K562 (cell line): ENCODE data around the gene NNAT. TPM values are rescaled to one million over a fixed set of nuclear protein-coding genes. Genes with fewer than 3 reads are reported as not detected.
A peak's percentile ranks its signal among the peaks of the same experiment; 100 is the strongest.

ENCODE experiments used
- ATAC-seq: fragments of 200-7000 bp; cut with Tn5 transposase; 3 replicates; pipeline ENCODE4 v1.9.1; 2020; ENCODE audit warnings: moderate library complexity
- BruUV-seq: library from RNA; stranded (reverse); fragments of 400-500 nt; replicated peaks from 2 replicates; lab custom pipeline; 2021; lab: Mats Ljungman, UMichigan
- CTCF ChIA-PET: fragments of 300-600 bp; formaldehyde crosslinking; extraction: SDS; loops from one replicate; lab custom pipeline; 2021; ENCODE audit warnings: low intra/inter-chr PET ratio; lab: Yijun Ruan, JAX
- POLR2A ChIA-PET: fragments of 300-600, 350-650 bp; sonication (Branson Sonifier 250); formaldehyde crosslinking; extraction: SDS; loops from one replicate; lab custom pipeline; 2021; ENCODE audit warnings: antibody characterized with exemption, inconsistent platforms; lab: Yijun Ruan, JAX
- DNase-seq, 4 experiments: peaks; one replicate each; pipeline versions ENCODE4 v3.0.0 to v3.0.0-alpha.2; 2011 to 2018; ENCODE audit warnings: low spot score in 3 of 4, mixed read lengths in 3 of 4; ENCODE audit errors: extremely low read depth in 1 of 4
- FAIRE-seq: peaks from 2 replicates; lab custom pipeline; 2011; peaks lifted over from hg19 to GRCh38; lab: Jason Lieb, UNC
- H2AFZ ChIP-seq: 2 replicates; pipeline ENCODE4 v1.6.0; 2011; ENCODE audit warnings: low read depth, low read length, control low read depth, inconsistent platforms
- H3K27ac ChIP-seq: fragments of 200-600 bp; 3 replicates; pipeline ENCODE4 v1.8.0; 2011; ENCODE audit warnings: low read depth, mild to moderate bottlenecking, control low read depth, inconsistent platforms, low read length, moderate library complexity, mixed read lengths; ENCODE audit errors: extremely low read depth
- H3K27me3 ChIP-seq, 2 experiments: fragments of 300-600 bp in 1 of 2; 2 replicates in 1 of 2; 3 replicates in 1 of 2; pipeline versions ENCODE4 v1.6.0 to v1.8.0; 2011; ENCODE audit warnings: inconsistent platforms in 2 of 2, low read length in 2 of 2, mild to moderate bottlenecking in 1 of 2, mixed read lengths in 1 of 2, moderate library complexity in 1 of 2; ENCODE audit not compliant: control insufficient read depth in 2 of 2, insufficient read depth in 2 of 2
- H3K36me3 ChIP-seq: fragments of 300-600 bp; 3 replicates; pipeline ENCODE4 v1.8.0; 2011; ENCODE audit warnings: mild to moderate bottlenecking, low read length, inconsistent platforms; ENCODE audit not compliant: control insufficient read depth, insufficient read depth
- H3K4me1 ChIP-seq, 2 experiments: fragments of 200-600 bp in 1 of 2; replicated peaks in 1 of 2; 2 replicates in 1 of 2; 3 replicates in 1 of 2; pipeline versions ENCODE4 v1.5.1 to v1.8.0; 2011; ENCODE audit warnings: inconsistent platforms in 2 of 2, low read length in 2 of 2, mild to moderate bottlenecking in 1 of 2, mixed read lengths in 1 of 2, moderate library complexity in 1 of 2; ENCODE audit not compliant: control insufficient read depth in 2 of 2, insufficient read depth in 2 of 2
- H3K4me2 ChIP-seq: 2 replicates; pipeline ENCODE4 v1.6.1; 2011; ENCODE audit warnings: low read length, control low read depth, inconsistent platforms, mixed read lengths; ENCODE audit not compliant: insufficient read depth
- H3K4me3 ChIP-seq: fragments of 200-600 bp; sonication (generic), shearing (Covaris generic); 2 replicates; pipeline ENCODE4 v1.5.1; 2016; ENCODE audit warnings: control low read depth, inconsistent platforms
- H3K79me2 ChIP-seq: fragments of 200-600 bp; 3 replicates; pipeline ENCODE4 v1.8.0; 2011; ENCODE audit warnings: low read length, inconsistent platforms; ENCODE audit not compliant: control insufficient read depth, insufficient read depth
- H3K9ac ChIP-seq, 2 experiments: 2 replicates each; pipeline versions ENCODE4 v1.6.0 to v1.6.1; 2011; ENCODE audit warnings: low read depth in 2 of 2, low read length in 2 of 2, control low read depth in 1 of 2, inconsistent platforms in 1 of 2, mild to moderate bottlenecking in 1 of 2, mixed read lengths in 1 of 2; ENCODE audit not compliant: insufficient read depth in 1 of 2
- H3K9me1 ChIP-seq: one replicate; pipeline ENCODE4 v1.6.0; 2011; ENCODE audit warnings: inconsistent platforms, mild to moderate bottlenecking, low read length, moderate library complexity; ENCODE audit not compliant: control insufficient read depth, insufficient read depth
- H3K9me3 ChIP-seq: replicated peaks from 2 replicates; pipeline ENCODE4 v1.5.1; 2011; ENCODE audit warnings: low read depth, low read length, inconsistent platforms; ENCODE audit not compliant: control insufficient read depth, insufficient read depth
- H4K20me1 ChIP-seq: replicated peaks from 2 replicates; pipeline ENCODE4 v1.6.1; 2011; ENCODE audit warnings: low read length, inconsistent platforms, mixed read lengths; ENCODE audit not compliant: control insufficient read depth, insufficient read depth
- BCL6 ChIP-seq: fragments of 250-450 bp; sonication (Bioruptor Pico); IDR thresholded peaks from 2 replicates; pipeline ENCODE4 v1.4.0; 2020
- CEBPB ChIP-seq: fragments of 450-650 bp; IDR thresholded peaks from 2 replicates; pipeline ENCODE4 v1.6.1; 2016; ENCODE audit warnings: missing genetic modification characterization, missing compliant biosample characterization
- CEBPG ChIP-seq, 3 experiments: fragments of 200-800 bp in 1 of 3; sonication (Bioruptor generic) in 1 of 3; sonication (generic) in 1 of 3; formaldehyde crosslinking in 1 of 3; IDR thresholded peaks in 2 of 3; conservative IDR thresholded peaks in 1 of 3; 2 replicates each; pipeline versions ENCODE4 v1.6.1 to v1.8.0; 2016 to 2022; ENCODE audit warnings: missing compliant biosample characterization in 2 of 3, missing genetic modification characterization in 2 of 3, mild to moderate bottlenecking in 1 of 3, missing genetic modification reagents in 1 of 3
- CTCF ChIP-seq, 3 experiments: IDR thresholded peaks in 2 of 3; conservative IDR thresholded peaks in 1 of 3; 2 replicates each; pipeline ENCODE4 v1.5.1; 2011 to 2012; ENCODE audit warnings: low read length in 3 of 3, mild to moderate bottlenecking in 3 of 3, control low read depth in 2 of 3, improper control_type of control experiment in 1 of 3, inconsistent platforms in 1 of 3, low read depth in 1 of 3, mixed read lengths in 1 of 3, moderate library complexity in 1 of 3; ENCODE audit not compliant: insufficient read depth in 2 of 3
- PBX2 ChIP-seq, 2 experiments: IDR thresholded peaks in 1 of 2; conservative IDR thresholded peaks in 1 of 2; 2 replicates each; pipeline ENCODE4 v1.6.1; 2016; ENCODE audit warnings: low read depth in 2 of 2, mild to moderate bottlenecking in 1 of 2, missing compliant biosample characterization in 1 of 2, missing genetic modification characterization in 1 of 2, moderate library complexity in 1 of 2
- RAD21 ChIP-seq, 2 experiments: fragments of 250-450 bp in 1 of 2; fragments of 450-650 bp in 1 of 2; sonication (Bioruptor Pico) in 1 of 2; formaldehyde crosslinking in 1 of 2; IDR thresholded peaks in 1 of 2; conservative IDR thresholded peaks in 1 of 2; 2 replicates each; pipeline versions ENCODE4 v1.4.0 to v1.8.0; 2020 to 2022; ENCODE audit warnings: mild to moderate bottlenecking in 2 of 2, moderate library complexity in 1 of 2
- RUNX1 ChIP-seq: sonication (generic); IDR thresholded peaks from 2 replicates; pipeline ENCODE4 v1.6.1; 2016; ENCODE audit warnings: antibody characterized with exemption, low read depth
- WGBS: fragments of 100-300 bp; shearing (Covaris generic); methylation state at CpG from one replicate; pipeline ENCODE4 v1.1.6; 2016; ENCODE audit warnings: low coverage, mixed read lengths; ENCODE audit not compliant: insufficient coverage; ENCODE audit errors: missing lambda C conversion rate; 5-methylcytosine and 5-hydroxymethylcytosine counted together
- in situ Hi-C: fragments of 300-500 bp; cut with MboI; formaldehyde crosslinking; loops from 4 replicates; pipeline ENCODE4 v1.15.0; 2018; ENCODE audit warnings: inconsistent platforms, mixed read lengths
- intact Hi-C: fragments of 100-400 bp; cut with micrococcal nuclease; formaldehyde crosslinking; loops from 2 replicates; pipeline ENCODE4 v1.14.2; 2022
- polyA plus RNA-seq, 8 experiments: library from polyadenylated mRNA; depleted of rRNA in 4 of 8; stranded (reverse) in 5 of 8; unstranded in 3 of 8; fragments of >200 nt; fragmentation: Nextera tagmentation in 2 of 8; fragmentation: Illumina TruSeq in 1 of 8; extraction: Ambion mirVana in 2 of 8; extraction: Trizol in 1 of 8; gene quantifications; 2 replicates each; pipeline versions ENCODE4 v1.2.1 to v1.2.3, GENCODE V29; 2011 to 2014; ENCODE audit warnings: inconsistent platforms in 1 of 8, missing spikeins in 1 of 8
- total RNA-seq, 7 experiments: library from RNA; depleted of rRNA in 6 of 7; stranded (reverse); fragments of >200 nt in 6 of 7; fragmentation: Illumina TruSeq in 2 of 7; extraction: Trizol in 2 of 7; gene quantifications; 2 replicates each; pipeline versions ENCODE4 v1.2.1 to v1.2.3, GENCODE V29; 2011 to 2021; ENCODE audit warnings: low replicate concordance in 1 of 7

NNAT gene
- total and polyA plus RNA-seq, 9 of the 15 experiments (the other 6 are each of a cell fraction or from before 2014, with no cell fraction given): 0.13 TPM; not detected in 8

- no peak for TF ChIP-seq PBX2 (CRISPR knock-in tag; IDR thresholded peaks at IDR 0.05; ENCODE audit: low read depth)
- peak; percentile 27; the same call in 1 of the 2 replicates for TF ChIP-seq PBX2 (tag; conservative IDR thresholded peaks at IDR 0.05; ENCODE audit: low read depth)
Measured at GRCh38 chr20:37542281-37542680, 21.2 kb downstream of the NNAT start (continued).

GRCh38 chr20:37543828-37544227 is 22.8 kb downstream of the NNAT start:
- H3K9me3 ChIP-seq: no peaks in the 10 kb centered on the region
- H3K4me3 ChIP-seq: no peak overlapping the region
- 4% methylated on average over 3 of the region's 3 CpGs for WGBS
- H3K79me2 ChIP-seq: no peaks in the 10 kb centered on the region
- peak; percentile 19 to 52 (median 40); a peak in 5 of 6 replicates for TF ChIP-seq CTCF (IDR thresholded peaks at IDR 0.05 in 2 of 3, conservative IDR thresholded peaks at IDR 0.05 in 1 of 3; ENCODE audit: insufficient read depth in 2 of 3, low read depth in 1 of 3, low read length in 3 of 3)
- 0 out of 2 replicates have a peak, but pooled peaks have one; percentile 16 for TF ChIP-seq CEBPG (CRISPR knock-in tag; IDR thresholded peaks at IDR 0.05)
- 0 out of 4 replicates have a peak, but pooled peaks of 1 of the 2 experiments have one; percentile 10 for TF ChIP-seq CEBPG (tag; conservative IDR thresholded peaks at IDR 0.05 in 1 of 2, IDR thresholded peaks at IDR 0.05 in 1 of 2)
- TF ChIP-seq CEBPB (tag): peak; percentile 40
- no peak for TF ChIP-seq RUNX1
- TF ChIP-seq BCL6 (CRISPR knock-in tag): no peak
- TF ChIP-seq RAD21 (CRISPR knock-in tag; conservative IDR thresholded peaks at IDR 0.05 in 1 of 2, IDR thresholded peaks at IDR 0.05 in 1 of 2): peak; percentile 8 to 38; a peak in 2 of 4 replicates
- ATAC-seq (peak; percentile 59; the same call in 1 of the 3 replicates), DNase-seq (no peak), FAIRE-seq (peak; percentile 26)
- POLR2A ChIA-PET: interaction anchor here (0.7 kb wide), 1 partner anchor 58 kb away, joined by 4 read pairs; no protein-coding TSS in a partner anchor
- no peak overlapping the region for H3K9ac ChIP-seq
- H2AFZ ChIP-seq: no peak overlapping the region
- H3K4me2 ChIP-seq: no peak overlapping the region
- intact Hi-C loops (no loop called here), in situ Hi-C loops (no loop called here)
- H3K36me3 ChIP-seq: no peaks in the 10 kb centered on the region
- BruUV-seq: no TSS peak
- peaks cover 0 to 14% of the 10 kb centered on the region in 2 experiments; a peak in 3 of 5 replicates for H3K4me1 ChIP-seq
- no peaks in the 10 kb centered on the region; the same call in 1 of the 2 replicates for H4K20me1 ChIP-seq
- CTCF ChIA-PET: no interaction called here
- peaks cover 4 to 21% of the 10 kb centered on the region in 2 experiments; a peak in 3 of 5 replicates for H3K27me3 ChIP-seq
- H3K9me1 ChIP-seq: no peaks in the 10 kb centered on the region
- H3K27ac ChIP-seq: no peak overlapping the region
